Measurements from ENCODE around the gene DLG5.

The DLG5 gene

DNA sequence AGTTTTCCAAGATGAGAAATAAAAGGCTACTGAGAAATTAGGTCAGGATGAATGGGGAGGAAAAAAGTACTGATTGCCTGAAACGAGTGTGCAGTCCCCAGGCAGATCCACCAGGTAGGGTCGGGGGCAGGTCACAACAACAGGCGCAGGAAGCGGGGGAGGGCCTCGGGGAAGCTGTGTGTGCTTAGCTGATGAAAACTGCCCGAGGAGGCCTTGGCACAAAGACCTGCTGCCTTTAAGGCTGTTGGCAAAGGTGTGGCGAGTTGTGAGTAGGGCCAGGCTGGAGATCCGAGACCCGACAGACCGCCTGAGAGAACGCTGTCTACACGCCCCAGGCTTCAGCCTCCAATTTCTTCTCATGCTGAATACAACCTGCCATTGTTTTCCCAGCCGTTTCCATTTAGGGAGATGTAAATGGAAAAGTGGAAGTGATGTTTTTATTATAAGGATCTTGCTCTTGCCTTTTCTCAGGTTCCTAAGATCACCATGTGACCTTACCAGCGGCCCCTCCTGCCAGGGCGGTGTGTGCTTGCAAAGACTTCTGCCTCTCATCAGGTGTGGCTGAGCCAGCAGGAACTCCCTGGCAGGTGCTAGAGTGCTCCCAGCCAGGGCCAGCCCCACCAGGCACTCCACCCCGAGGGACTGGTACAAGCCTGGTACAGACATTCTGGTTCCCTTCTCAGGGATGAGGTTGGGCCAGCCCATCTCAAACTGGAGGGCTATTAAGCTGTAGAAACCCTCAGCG is 60.8 kb downstream of the DLG5 start:
- peak; percentile 13 for DNase-seq

DNA sequence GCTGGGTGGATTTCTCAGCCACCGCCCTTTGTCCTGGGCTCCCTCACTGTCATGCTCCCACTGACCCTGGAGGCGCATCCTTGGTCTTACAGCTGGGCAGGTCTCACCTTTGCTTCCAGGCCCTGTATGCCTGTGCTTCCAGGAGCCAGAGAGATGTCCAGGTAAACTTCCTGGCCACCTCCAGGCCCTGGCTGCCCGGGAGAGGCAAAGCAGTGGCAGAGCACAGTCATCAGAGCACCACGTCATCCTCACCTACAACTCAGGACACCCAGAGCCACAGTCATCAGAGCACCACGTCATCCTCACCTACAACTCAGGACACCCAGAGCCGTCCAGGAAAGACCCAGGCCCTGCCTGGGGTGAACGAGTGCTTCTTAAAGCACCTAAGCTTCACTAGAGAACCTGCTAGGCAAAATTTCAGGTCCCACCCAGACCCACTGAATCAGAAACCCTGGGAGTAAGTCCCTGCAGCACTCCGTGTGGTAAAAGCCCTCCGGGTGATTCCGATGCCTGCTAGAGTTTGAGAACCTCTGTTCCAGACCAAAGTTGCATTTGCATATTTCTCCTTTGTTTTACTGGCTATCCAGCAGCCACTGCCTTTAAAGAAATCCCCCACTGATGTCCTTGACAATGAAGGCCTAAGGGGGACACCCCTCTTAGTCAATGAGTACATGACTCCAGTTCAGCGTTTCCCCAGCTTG is 62.3 kb downstream of the DLG5 start:
- no peak for DNase-seq

DNA sequence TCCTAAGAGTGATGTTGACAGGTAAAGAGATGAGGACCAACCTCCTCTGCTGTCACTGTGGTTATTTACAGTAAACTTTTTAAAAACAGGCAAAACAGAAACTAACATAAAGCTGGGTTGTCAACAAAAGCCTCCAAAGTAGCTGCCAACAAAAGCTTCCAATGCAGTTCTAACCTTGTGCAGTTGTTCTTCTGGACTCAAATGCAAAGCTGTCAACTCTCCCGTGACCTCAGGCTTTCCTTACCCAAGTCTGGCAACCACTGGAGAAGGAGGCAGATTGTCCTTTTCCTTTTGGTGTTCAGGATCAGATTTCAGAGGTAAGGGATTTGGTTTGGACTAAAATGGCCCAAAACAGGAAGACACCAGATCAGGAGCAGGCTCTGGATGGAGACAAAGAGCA is 63.1 kb downstream of the DLG5 start:
- DNase-seq = no peak

DNA sequence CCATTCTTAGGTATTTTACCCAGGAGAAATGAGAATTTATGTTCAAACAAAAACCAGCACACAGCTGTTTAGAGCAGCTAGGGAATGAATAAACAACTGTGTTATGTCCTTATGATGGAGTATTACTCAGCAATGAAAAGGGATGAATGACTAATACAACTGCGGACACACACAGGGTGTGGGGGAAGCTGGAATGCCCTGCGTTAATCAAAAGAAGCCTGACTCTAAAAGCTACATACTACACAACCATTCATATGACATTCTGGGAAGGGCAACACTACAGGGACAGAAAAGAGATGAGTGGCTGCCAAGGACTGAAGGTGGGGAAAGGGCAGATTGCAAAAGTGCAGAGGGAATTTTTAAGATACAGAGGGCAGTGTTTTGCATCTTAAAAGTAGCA is 64.0 kb downstream of the DLG5 start:
- DNase-seq = no peak

GRCh38 chr10:77861366-77861765 is 65.2 kb downstream of the DLG5 start:
- DNase-seq = no peak

GRCh38 chr10:77859865-77860282 is 66.7 kb downstream of the DLG5 start:
- no peak for DNase-seq

DNA sequence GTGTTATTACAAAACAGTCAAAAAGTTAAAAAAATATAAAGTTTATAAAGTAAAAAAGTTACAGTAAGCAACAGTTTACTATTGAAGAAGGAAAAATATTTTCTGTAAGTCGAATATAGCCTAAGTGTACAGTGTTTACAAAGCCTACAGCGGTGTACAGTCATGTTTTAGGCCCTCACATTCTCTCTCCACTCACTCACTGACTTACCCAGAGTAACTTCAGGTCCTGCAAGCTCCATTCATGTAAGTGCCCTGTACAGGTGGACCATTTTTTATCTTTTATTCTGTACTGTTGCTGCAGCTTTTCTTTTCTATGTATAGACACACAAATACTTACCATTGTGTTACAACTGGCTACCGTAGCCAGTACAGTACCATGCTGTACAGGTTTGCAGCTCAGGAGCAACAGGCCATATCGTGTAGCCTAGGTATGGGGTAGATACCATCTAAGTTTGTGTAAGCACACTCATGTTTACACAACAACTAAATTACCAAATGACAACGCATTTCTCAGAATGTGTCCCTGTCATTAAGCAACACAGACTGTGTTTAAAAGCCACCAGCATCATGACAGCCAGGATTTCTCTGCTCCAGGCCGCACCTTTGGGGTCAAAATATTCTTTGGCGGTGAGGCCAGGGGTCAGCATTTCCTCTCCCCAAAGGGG is 67.2 kb downstream of the DLG5 start:
- no peak for DNase-seq

- DNase-seq = no peak
These were observed 69.3 kb downstream of the DLG5 start for GRCh38 chr10:77857272-77857671.

GRCh38 chr10:77856566-77856965 is 70.0 kb downstream of the DLG5 start:
- DNase-seq = no peak

DNA sequence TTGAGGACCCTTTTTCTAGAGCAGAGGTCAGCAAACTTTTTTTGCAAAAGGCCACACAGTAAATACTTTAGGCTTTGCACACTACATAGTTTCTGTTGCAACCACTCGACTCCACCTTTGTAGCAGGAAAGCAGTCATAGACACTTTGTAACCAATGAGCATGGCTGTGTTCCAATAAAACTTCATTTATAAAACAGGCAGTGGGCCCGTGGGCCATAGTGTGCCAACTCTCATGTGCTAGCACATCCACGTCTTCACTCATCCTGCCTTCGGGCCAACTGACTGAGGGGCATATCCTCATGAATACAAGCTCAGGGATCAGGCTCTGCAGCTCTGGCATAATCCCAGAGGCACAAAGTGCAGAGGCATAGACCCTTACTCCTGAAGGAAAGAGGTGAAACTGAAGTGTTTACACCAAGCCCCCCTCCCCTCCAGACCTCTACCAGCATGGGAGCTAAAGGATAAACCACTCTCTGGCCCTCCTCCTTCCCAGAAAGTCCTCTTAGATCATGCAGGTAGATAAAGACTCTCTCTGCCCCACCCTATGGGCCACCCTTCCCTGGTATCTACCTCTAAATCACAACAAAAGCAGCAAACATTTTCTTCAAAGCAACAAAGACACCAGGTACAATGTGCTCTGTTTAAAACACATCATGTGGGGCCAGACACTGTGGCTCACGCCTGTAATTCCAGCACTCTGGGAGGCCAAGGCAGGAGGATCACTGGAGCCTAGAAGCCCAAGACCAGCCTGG is 71.0 kb downstream of the DLG5 start:
- DNase-seq = no peak

GRCh38 chr10:77854115-77854514 is 72.4 kb downstream of the DLG5 start:
- no peak for DNase-seq

- DNase-seq = no peak
These were observed 73.3 kb downstream of the DLG5 start for GRCh38 chr10:77853256-77853655.

- DNase-seq = no peak
These were observed 75.8 kb downstream of the DLG5 start for GRCh38 chr10:77850620-77851231.

- no peak for DNase-seq
These were observed 77.4 kb downstream of the DLG5 start for GRCh38 chr10:77849039-77849664.

- DNase-seq = peak; percentile 34
These were observed 79.7 kb downstream of the DLG5 start for GRCh38 chr10:77846718-77847311.

- DNase-seq = no peak
These were observed 81.1 kb downstream of the DLG5 start for GRCh38 chr10:77845451-77845850.

DNA sequence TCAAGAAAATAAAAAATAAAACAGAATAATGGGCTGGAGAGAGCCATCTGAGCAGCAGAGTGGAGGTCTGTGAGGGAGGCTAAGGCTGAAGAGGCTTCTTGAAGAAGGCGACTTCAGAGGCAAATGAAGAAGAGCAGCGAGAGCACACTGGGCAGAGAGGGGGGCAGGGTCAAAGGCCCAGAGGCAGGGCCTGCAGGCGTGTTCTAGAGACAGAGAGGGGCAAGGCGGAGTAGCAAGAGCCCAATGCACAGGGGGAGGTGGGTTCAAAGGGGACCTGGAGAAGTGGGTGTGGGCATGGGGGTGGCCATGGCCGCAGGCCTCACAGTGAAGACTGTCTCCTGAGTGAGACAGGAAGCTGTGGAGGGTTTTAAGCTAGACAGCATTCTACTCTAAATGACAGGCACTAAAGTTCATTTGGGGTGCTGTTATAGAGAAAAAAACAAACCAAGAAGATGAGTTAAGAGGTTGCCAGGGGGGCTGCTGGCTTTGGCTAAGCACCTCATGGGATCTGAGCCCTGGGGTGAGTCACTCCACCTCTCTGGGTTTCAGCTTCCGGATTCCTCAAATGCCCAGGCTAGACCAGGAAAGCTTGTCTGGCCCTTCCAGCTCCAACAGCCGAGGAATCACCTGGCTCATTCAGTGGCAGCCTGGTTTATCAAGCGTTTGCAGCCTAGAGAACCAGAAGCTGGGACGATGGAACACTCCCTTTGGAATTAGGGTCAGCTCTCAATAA is 81.7 kb downstream of the DLG5 start:
- no peak for DNase-seq

DNA sequence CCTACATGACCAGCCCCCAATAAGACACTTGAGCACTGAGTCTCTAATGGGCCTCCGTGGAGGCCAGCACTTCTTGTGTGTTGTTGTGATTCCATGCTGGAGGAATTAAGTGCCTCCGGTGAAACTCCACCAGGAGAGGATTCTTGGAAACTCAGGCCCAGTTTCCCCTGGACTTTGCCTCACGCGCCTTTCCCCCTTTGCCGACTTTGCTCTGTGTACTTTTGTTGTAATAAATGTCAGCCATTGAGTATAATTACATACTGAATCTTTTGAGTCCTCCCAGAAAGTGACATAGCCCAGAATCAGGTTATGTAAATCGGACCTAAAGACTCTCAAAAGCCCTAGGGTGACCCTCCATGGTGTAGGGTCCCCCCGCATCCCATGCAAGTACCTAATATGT is 82.4 kb downstream of the DLG5 start:
- DNase-seq = no peak

- no peak for DNase-seq
These were observed 83.3 kb downstream of the DLG5 start for GRCh38 chr10:77843264-77843663.

- DNase-seq = no peak
These were observed 83.8 kb downstream of the DLG5 start for GRCh38 chr10:77842652-77843212.

Data from NCI-H1105 treated with DMSO at 0.1 percent for 48 hours (cell line).